Omental fat pad (tissue), 4 donors: ENCODE results near the gene NFAT5. TPM values are rescaled to one million over a fixed set of nuclear protein-coding genes. Genes with fewer than 3 reads are reported as not detected.

ENCODE experiments used
- ATAC-seq: fragments of 150-250 bp; one replicate; pipeline ENCODE4 v1.9.1; 2016; ENCODE audit warnings: mild to moderate bottlenecking, moderate library complexity; ENCODE audit not compliant: low FRiP score
- DNase-seq: peaks from one replicate; pipeline ENCODE4 v3.0.0-alpha.2; 2019; ENCODE audit warnings: low spot score
- CTCF ChIP-seq, 3 donors: fragments of 450-650 bp; IDR thresholded peaks; one replicate each; pipeline ENCODE4 v1.5.1; 2016 to 2017; ENCODE audit warnings: antibody characterized with exemption in 3 of 3, mild to moderate bottlenecking in 3 of 3, moderate library complexity in 2 of 3
- total RNA-seq, 4 donors: library from RNA; depleted of rRNA; stranded (reverse); fragments of >200 nt; gene quantifications; one replicate each; pipeline ENCODE4 v1.1.0, GENCODE V29; 2016

NFAT5 gene
- total RNA-seq, 4 donors from 2014 or later, result 43.5 to 59.3 (median 50.8) TPM

GRCh38 chr16:69718111-69718764 is 152.5 kb downstream of the NFAT5 start:
- no peak for TF ChIP-seq CTCF (IDR thresholded peaks at IDR 0.05)
- no peak for DNase-seq
- no peak for ATAC-seq

GRCh38 chr16:69720822-69721430 is 155.2 kb downstream of the NFAT5 start:
- DNase-seq, result no peak
- no peak for TF ChIP-seq CTCF (IDR thresholded peaks at IDR 0.05)
- no peak for ATAC-seq

- DNase-seq (no peak), ATAC-seq (no peak)
- TF ChIP-seq CTCF (IDR thresholded peaks at IDR 0.05), result no peak
These were observed 155.7 kb downstream of the NFAT5 start for GRCh38 chr16:69721441-69721957.

GRCh38 chr16:69724414-69724873 is 158.7 kb downstream of the NFAT5 start:
- DNase-seq, result no peak
- ATAC-seq, result no peak
- no peak for TF ChIP-seq CTCF (IDR thresholded peaks at IDR 0.05)

- ATAC-seq (no peak), DNase-seq (no peak)
- TF ChIP-seq CTCF (IDR thresholded peaks at IDR 0.05), result no peak
These were observed 159.3 kb downstream of the NFAT5 start for GRCh38 chr16:69724981-69725479.

GRCh38 chr16:69725480-69726312 is 159.9 kb downstream of the NFAT5 start:
- DNase-seq (no peak), ATAC-seq (peak; percentile 12)
- no peak for TF ChIP-seq CTCF (IDR thresholded peaks at IDR 0.05)
